ENCODE results near the gene PRR4. TPM values are rescaled to one million over a fixed set of nuclear protein-coding genes. Genes with fewer than 3 reads are reported as not detected.

Gene PRR4
- total RNA-seq, 4 donors from 2014 or later, result 2.2 to 11.4 (median 6.2) TPM

DNA sequence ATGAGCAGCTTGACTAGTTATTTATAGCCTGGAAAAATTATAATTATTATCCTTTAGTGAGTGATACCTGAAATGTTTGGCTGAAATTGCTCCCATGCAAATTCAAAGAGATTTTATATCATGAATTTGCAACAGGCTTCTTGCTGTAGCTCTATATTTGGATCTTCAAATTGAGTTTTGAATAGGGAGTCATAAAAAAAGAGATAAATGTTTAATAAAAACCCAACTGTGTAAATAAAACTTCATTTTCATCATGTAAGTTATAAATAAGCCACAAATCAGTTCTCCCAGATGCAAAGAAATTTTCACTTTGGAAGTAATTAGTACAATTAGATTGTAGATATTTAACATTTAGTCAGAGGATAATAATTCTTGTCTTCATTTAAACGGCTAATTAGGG is 42.1 kb downstream of the PRR4 start, which contains the start of gene TAS2R8:
TAS2R8 (minus strand) TSS at position 101 of the 400 bp plus-strand sequence. CDS start 306 bp downstream, outside the sequence.
- Histone ChIP-seq H3K9me3 (no peaks in the 10 kb centered on the region), H3K4me1 (no peaks in the 10 kb centered on the region), H3K36me3 (no peaks in the 10 kb centered on the region), H3K4me3 (no peak within 1 kb of the TSS), H3K27me3 (no peaks in the 10 kb centered on the region), H3K27ac (no peak within 1 kb of the TSS)
- TF ChIP-seq EP300 (IDR thresholded peaks at IDR 0.05) (no peak), POLR2A (IDR thresholded peaks at IDR 0.05) (no peak), CTCF (IDR thresholded peaks at IDR 0.05) (no peak)
- no peak for DNase-seq (ENCODE audit: low spot score in 2 of 2)
- 68 to 78% methylated on average over 1 of the region's 1 CpG for WGBS, 2 donors

GRCh38 chr12:10802587-10802986 is 46.7 kb downstream of the PRR4 start, which contains the start of gene TAS2R7:
Gene TAS2R7 (minus strand): TSS chr12:10802627. CDS start chr12:10802570, 57 bp downstream.
- no peak for DNase-seq (ENCODE audit: low spot score in 2 of 2)
- Histone ChIP-seq H3K4me1 (no peaks in the 10 kb centered on the region), H3K36me3 (no peaks in the 10 kb centered on the region), H3K4me3 (no peak within 1 kb of the TSS), H3K9me3 (no peaks in the 10 kb centered on the region), H3K27ac (no peak within 1 kb of the TSS), H3K27me3 (no peaks in the 10 kb centered on the region)
- WGBS, 2 donors, result 51 to 61% methylated on average over 4 of the region's 4 CpGs
- no peak for TF ChIP-seq POLR2A (IDR thresholded peaks at IDR 0.05)
- TF ChIP-seq CTCF (IDR thresholded peaks at IDR 0.05), result no peak
- TF ChIP-seq EP300 (IDR thresholded peaks at IDR 0.05), result no peak

DNA sequence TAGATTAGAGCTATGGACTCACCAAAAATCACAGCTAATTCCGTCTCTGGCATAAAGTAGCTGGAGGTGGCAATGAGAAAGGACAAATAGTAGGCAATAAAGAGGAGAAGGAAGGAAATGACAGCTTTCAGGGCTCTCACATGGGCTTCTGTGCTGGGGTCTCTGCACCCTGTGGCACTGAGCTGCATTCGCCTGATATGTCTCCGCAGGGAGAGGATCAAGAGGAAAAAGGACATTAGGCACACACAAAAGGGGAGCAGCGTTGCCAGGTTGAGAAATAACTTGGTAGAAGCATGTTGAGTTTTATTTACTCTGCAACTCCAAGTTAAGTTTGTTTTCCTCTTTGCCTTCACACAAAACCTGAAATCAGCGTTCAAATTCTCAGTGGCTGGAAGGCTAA is 47.5 kb downstream of the PRR4 start:
- no peaks in the 10 kb centered on the region for H3K36me3 ChIP-seq
- H3K9me3 ChIP-seq, result no peaks in the 10 kb centered on the region
- no peak overlapping the region for H3K27ac ChIP-seq
- H3K4me1 ChIP-seq, result no peaks in the 10 kb centered on the region
- 49 to 51% methylated on average over 5 of the region's 5 CpGs for WGBS, 2 donors
- TF ChIP-seq POLR2A (IDR thresholded peaks at IDR 0.05) (no peak), EP300 (IDR thresholded peaks at IDR 0.05) (no peak), CTCF (IDR thresholded peaks at IDR 0.05) (no peak)
- no peak for DNase-seq (ENCODE audit: low spot score in 2 of 2)
- H3K4me3 ChIP-seq, result no peak overlapping the region
- H3K27me3 ChIP-seq, result no peaks in the 10 kb centered on the region

Small RNA genes within 50 kb of the gene (small RNA-seq; reads per million reads assigned to genes)
- gene PRR4, result not detected

Other genes with a start within 250 kb of the PRR4 start
- gene MAGOHB, start 235.9 kb downstream of the PRR4 start, total RNA-seq, result 10 to 100 TPM in 3 of 4 donors, 1 to 10 TPM in 1; 6.5 to 24.5 (median 17.1) TPM
- gene STYK1, start 175.4 kb downstream of the PRR4 start, total RNA-seq, result under 1 TPM in 1 of 4 donors, not detected in 3; 0.44 TPM
- gene YBX3, start 126.2 kb downstream of the PRR4 start, total RNA-seq, result 100 to 1,000 TPM; 264 to 714 (median 382) TPM
- 1 to 10 TPM in 1 of 4 donors, not detected in 3; 1.5 TPM for gene TAS2R7, start 46.8 kb downstream of the PRR4 start, total RNA-seq
- not detected for gene TAS2R8, start 42.2 kb downstream of the PRR4 start, total RNA-seq
- not detected for gene TAS2R9, start 39.3 kb downstream of the PRR4 start, total RNA-seq
- 1 to 10 TPM in 2 of 4 donors, under 1 TPM in 1, not detected in 1; 0.59 to 1.7 (median 1.5) TPM for gene TAS2R10, start 23.1 kb downstream of the PRR4 start, total RNA-seq
- gene PRH1, start 34.8 kb upstream of the PRR4 start, total RNA-seq, result 10 to 100 TPM; 45.1 to 54.3 (median 52.4) TPM
- 10 to 100 TPM in 1 of 4 donors, 1 to 10 TPM in 3; 1.8 to 11.6 (median 3.0) TPM for gene TAS2R13, start 60.1 kb upstream of the PRR4 start, total RNA-seq
- gene PRH2, start 79.8 kb upstream of the PRR4 start, total RNA-seq, result 10 to 100 TPM in 1 of 4 donors, 1 to 10 TPM in 1, not detected in 2; 2.0 to 14.4 TPM
- 1 to 10 TPM; 2.0 to 6.3 (median 5.8) TPM for gene TAS2R14, start 89.8 kb upstream of the PRR4 start, total RNA-seq
- 1 to 10 TPM in 3 of 4 donors, under 1 TPM in 1; 0.84 to 5.1 (median 2.5) TPM for gene TAS2R50, start 137.4 kb upstream of the PRR4 start, total RNA-seq
- gene TAS2R20, start 148.8 kb upstream of the PRR4 start, total RNA-seq, result 1 to 10 TPM; 1.4 to 8.4 (median 5.9) TPM
- 10 to 100 TPM in 2 of 4 donors, 1 to 10 TPM in 2; 7.3 to 14.9 (median 9.9) TPM for gene TAS2R19, start 173.1 kb upstream of the PRR4 start, total RNA-seq
- gene TAS2R31, start 181.9 kb upstream of the PRR4 start, total RNA-seq, result 10 to 100 TPM; 10.3 to 17.3 (median 12.0) TPM
- gene TAS2R46, start 212.8 kb upstream of the PRR4 start, total RNA-seq, result 10 to 100 TPM in 1 of 4 donors, 1 to 10 TPM in 3; 1.5 to 12.6 (median 1.8) TPM
- 1 to 10 TPM; 4.5 to 9.0 (median 5.0) TPM for gene TAS2R43, start 242.8 kb upstream of the PRR4 start, total RNA-seq

All from tibial nerve (tissue), 4 donors.